Stimulated activated CD4-positive, alpha-beta T cell treated with anti-CD3 and anti-CD28 coated beads, Interleukin-12 subunit alpha, Interleukin-12 subunit beta, amount 100 ng/mL, for 48 hours (primary cell): ENCODE results near the gene SPSB2.
"Not testable (repeated sequence)": the region's sequence is repeated elsewhere in the genome, so short reads cannot be mapped to it uniquely, and the experiment has no call there.

Source experiments
- DNase-seq, 3 donors: peaks; one replicate each; pipeline ENCODE4 v3.0.0-alpha.2; 2020; ENCODE audit warnings: low read depth in 2 of 3, low spot score in 1 of 3

The SPSB2 gene

GRCh38 chr12:6873094-6874014 is at the start of gene SPSB2:
SPSB2 (minus strand) TSS chr12:6873303; CDS start chr12:6872901, 402 bp downstream.
- peak; percentile 96 to 99 (median 99) for DNase-seq

GRCh38 chr12:6921996-6922946 is 49.2 kb upstream of the SPSB2 start:
- no peak for DNase-seq

GRCh38 chr12:6921539-6921938 is 48.4 kb upstream of the SPSB2 start:
- no peak for DNase-seq

- no peak for DNase-seq
Measured at GRCh38 chr12:6919588-6919987, 46.5 kb upstream of the SPSB2 start.

- no peak for DNase-seq
Measured at GRCh38 chr12:6917491-6918231, 44.6 kb upstream of the SPSB2 start.

GRCh38 chr12:6916426-6917200 is 43.5 kb upstream of the SPSB2 start:
- no peak for DNase-seq

GRCh38 chr12:6915789-6916285 is 42.7 kb upstream of the SPSB2 start:
- no peak for DNase-seq

- no peak for DNase-seq
Measured at GRCh38 chr12:6914947-6915788, 42.1 kb upstream of the SPSB2 start.

GRCh38 chr12:6914246-6914946 is 41.3 kb upstream of the SPSB2 start, which contains the start of gene ENO2:
ENO2 (plus strand) TSS chr12:6914580; CDS start chr12:6915833, 1,253 bp downstream.
- peak; percentile 63 to 76 (median 70) for DNase-seq

GRCh38 chr12:6912164-6912935 is 39.2 kb upstream of the SPSB2 start:
- no peak for DNase-seq

GRCh38 chr12:6909421-6910145 is 36.5 kb upstream of the SPSB2 start:
- DNase-seq: no peak

- not testable (repeated sequence) for DNase-seq
Measured at GRCh38 chr12:6908141-6908540, 35.0 kb upstream of the SPSB2 start.

GRCh38 chr12:6905414-6906040 is 32.4 kb upstream of the SPSB2 start:
- DNase-seq: no peak

- DNase-seq: peak; percentile 96 to 98 (median 98)
Measured at GRCh38 chr12:6904280-6905276, 31.5 kb upstream of the SPSB2 start, which contains the start of gene LRRC23. LRRC23 (plus strand) TSS chr12:6904822; CDS start chr12:6905634, 812 bp downstream.

GRCh38 chr12:6903722-6904121 is 30.6 kb upstream of the SPSB2 start:
- no peak for DNase-seq
